Liver (tissue), 3 donors: ENCODE data around the gene MIER1.

Experiments used
- CTCF ChIP-seq: fragments of 150-350 bp; IDR thresholded peaks from 2 replicates; pipeline ENCODE4 v1.5.1; 2017; ENCODE audit warnings: improper control_type of control experiment, low read depth, low read length; ENCODE audit not compliant: missing input control
- EGR1 ChIP-seq, 2 donors: IDR thresholded peaks; 2 replicates each; pipeline ENCODE4 v1.6.1; 2016 to 2018; ENCODE audit warnings: antibody characterized with exemption in 2 of 2, low read depth in 2 of 2
- FOXA2 ChIP-seq: IDR thresholded peaks from 2 replicates; pipeline ENCODE4 v1.6.1; 2016; ENCODE audit warnings: antibody characterized with exemption
- HNF4G ChIP-seq: IDR thresholded peaks from 2 replicates; pipeline ENCODE4 v1.6.1; 2016; ENCODE audit warnings: antibody characterized with exemption
- MAX ChIP-seq: IDR thresholded peaks from 2 replicates; pipeline ENCODE4 v1.6.1; 2016; ENCODE audit warnings: antibody characterized with exemption
- YY1 ChIP-seq: IDR thresholded peaks from 2 replicates; pipeline ENCODE4 v1.6.1; 2016; ENCODE audit warnings: antibody characterized with exemption, mild to moderate bottlenecking
- donor health status: healthy.
- donor health status: healthy.

GRCh38 chr1:66919828-66920227, 5.0 kb upstream of the MIER1 start:
- TF ChIP-seq FOXA2 (no peak), CTCF (no peak), HNF4G (no peak), EGR1 (IDR thresholded peaks at IDR 0.05; ENCODE audit: low read depth in 2 of 2) (no peak), YY1 (no peak), MAX (no peak)
